GM19240 (cell line): ENCODE measurements around the gene CDH13.

Experiments
- DNase-seq: peaks from one replicate; pipeline ENCODE4 v3.0.0; 2011; ENCODE audit warnings: low spot score; ENCODE audit not compliant: insufficient read length

The CDH13 gene

DNA sequence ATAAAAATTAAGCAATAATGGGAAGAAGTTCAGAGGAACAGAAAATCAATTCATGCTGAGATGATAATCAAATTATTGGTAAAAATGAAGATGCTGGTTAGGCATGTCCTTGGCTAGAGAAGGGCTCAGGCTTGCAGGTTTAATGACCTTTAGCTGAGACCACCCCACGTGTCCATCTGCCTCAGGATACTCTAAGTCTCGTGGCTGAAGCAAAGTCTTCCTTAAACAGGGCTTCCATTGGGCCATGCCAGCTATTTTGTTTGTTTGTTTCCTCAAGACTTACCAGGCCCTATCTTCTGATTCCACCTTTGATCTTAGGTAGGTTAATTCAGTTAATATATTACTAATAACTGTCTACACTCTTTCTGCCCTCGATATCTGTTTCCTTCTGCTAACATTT lies 366.0 kb downstream of the CDH13 start:
- no peak for DNase-seq

DNA sequence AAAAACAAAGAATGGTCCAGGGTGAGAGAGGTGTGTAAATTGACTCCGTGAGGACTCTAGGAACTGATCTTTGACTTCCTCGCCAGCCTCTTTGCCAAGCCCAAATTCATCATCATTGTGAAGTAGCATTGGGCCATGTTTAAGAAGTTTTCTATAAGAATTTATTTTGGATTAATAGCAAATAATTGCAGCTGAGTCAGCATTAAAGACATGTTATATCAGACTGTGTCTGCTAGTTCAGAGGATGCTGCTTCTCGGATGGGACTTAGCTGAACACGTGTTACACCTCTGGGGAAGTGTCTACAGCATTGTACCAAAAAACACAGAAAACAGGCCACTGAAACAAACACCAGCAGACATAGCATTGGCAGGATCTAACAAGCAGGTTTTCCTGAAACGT lies 366.6 kb downstream of the CDH13 start:
- no peak for DNase-seq

DNA sequence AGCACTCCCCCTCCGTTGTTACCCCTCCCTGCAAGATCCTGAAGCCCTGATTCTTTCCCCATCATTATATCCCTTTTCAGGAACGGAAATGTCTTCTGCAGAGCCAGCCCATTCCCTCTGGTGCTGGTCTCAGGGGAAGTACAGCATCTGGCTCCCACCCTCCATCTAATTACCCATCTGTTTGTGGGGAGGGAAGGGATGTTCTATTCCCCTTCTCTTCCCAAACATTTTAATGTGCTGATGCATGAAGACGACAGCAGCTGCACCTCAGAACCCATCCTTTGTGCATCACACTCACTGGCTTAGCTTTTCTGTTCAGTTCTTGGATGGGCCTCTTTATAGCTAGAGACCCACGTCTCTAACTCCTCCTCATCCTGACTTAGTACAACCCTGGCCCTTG lies 367.2 kb downstream of the CDH13 start:
- DNase-seq, result no peak

DNA sequence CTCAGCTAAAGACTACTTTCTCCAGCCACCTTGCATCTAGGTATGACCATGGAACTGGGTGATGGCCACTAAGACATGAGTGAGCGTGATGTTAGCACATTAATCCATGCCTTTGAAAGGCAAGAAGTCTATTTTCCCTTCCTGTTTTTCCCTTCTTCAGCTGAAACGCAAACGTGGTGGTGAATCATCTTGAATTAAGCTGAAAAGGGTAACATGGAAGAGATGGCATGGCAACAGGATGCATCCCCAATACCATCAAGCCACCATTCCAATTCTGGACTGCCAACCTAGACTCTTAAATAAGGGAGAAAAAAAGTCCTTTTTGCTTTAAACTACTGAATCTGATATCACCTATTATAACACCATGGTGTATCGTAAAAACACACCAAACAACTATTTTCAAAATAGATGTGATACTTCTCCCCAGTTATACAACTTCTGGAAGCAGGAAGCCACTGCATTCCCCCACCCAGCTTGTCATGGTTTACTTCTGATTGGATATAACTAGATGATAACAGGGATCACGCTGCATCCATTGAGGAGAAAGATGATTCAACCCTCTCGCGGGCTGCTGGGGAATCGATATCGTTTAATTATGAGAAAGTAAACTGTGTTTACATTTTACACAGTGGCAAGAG lies 368.6 kb downstream of the CDH13 start:
- no peak for DNase-seq

DNA sequence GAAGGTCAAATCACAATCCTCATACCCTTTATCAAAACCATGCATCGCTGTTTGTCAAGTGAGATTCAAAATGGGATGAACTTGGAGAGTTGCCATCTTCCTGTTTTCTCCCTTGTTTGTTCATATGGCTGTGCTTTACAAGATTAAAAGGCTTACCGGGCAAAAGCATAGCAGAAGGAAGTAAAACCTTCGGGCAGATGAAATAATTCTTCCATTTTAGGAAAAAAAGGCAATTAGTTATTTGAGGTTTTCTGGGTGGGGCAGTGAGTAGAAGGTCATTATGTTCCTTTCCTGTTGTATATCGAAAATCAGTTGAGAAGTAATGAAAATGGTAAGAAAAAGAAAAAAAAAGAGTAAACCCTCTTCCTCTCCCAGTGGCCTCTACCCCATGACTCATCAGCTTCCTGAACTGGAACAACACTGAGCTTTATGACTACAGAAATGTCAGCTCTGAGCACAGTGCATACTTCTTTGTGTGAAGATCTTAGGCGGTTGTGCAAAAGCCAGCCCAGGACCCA lies 369.2 kb downstream of the CDH13 start:
- no peak for DNase-seq

DNA sequence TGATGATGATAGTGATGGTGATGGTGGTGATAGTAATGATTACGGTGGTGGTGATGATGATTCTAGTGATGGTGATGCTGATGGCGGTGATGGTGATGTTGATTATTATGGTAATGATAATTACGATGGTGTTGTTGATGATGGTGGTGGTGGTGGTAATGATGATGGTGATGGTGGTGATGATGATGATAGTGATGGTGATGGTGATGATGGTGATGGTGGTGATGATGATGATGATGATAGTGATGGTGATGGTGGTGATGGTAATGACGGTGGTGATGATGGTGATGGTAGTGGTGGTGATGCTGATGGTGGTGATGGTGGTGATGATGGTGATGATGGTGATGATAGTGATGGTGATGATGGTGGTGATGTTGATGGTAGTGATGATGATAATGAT lies 370.0 kb downstream of the CDH13 start:
- DNase-seq, result no peak

DNA sequence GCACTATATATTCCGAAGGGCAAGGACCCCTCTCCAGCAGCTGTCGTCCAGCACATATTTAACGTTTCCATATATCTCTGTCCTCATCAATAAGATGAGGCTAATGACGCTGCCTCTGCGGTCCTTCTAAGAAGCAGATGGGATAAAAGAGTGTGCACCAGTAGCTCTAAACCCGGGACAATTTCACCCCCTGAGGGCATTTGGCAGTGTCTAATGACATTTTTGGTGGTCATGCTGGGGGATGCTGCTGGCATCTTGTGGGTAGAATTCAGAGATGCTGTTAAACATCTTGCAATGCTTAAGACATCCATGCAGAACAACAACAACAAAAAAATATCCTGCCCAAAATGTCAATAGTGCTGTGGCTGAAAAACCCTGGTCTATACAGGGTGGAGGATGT lies 372.9 kb downstream of the CDH13 start:
- no peak for DNase-seq

DNA sequence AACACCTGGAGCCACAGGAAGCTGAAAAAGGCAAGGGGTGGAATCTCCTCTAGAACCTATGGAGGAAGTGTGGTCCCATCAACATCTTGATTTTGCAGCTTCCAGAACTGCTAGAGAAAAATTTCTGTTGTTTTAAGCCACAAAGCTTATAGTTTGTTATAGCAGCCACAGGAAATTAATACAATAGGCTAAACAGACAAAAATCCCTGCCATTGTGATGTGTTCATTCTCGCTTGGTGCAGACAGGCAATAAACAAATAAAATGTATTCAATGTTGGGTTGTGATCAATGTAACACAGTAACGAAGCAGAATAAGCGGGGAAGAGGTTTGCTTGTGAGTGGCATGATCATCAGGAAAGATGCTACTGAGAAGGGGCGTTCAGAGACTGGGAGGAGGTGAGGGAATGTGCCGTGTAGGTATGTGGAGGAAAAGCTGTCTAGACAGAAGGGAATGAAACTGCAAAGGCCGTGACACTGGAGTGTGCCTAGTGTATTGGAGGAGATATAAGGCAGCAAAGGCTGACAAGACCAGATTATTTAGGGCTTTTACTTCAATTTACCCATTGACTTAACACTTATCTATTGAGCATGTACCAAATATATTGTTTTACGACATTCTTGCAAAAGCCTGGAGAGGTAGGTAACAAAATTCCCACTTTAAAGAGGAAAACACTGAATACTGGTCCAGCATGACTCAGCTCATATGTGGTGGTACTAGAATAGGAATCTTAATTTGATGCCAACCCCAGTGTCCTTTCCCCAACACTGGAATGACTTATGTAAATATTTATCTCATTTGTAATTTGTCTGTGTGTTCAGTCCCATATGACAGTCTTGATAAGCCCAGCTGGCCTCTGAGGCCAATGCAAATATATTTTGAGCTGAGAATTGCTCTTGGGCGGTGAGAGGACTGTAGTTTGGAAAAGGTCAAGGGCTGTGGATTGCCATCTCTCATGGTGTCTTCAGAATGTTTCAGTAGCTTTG lies 375.9 kb downstream of the CDH13 start:
- no peak for DNase-seq

DNA sequence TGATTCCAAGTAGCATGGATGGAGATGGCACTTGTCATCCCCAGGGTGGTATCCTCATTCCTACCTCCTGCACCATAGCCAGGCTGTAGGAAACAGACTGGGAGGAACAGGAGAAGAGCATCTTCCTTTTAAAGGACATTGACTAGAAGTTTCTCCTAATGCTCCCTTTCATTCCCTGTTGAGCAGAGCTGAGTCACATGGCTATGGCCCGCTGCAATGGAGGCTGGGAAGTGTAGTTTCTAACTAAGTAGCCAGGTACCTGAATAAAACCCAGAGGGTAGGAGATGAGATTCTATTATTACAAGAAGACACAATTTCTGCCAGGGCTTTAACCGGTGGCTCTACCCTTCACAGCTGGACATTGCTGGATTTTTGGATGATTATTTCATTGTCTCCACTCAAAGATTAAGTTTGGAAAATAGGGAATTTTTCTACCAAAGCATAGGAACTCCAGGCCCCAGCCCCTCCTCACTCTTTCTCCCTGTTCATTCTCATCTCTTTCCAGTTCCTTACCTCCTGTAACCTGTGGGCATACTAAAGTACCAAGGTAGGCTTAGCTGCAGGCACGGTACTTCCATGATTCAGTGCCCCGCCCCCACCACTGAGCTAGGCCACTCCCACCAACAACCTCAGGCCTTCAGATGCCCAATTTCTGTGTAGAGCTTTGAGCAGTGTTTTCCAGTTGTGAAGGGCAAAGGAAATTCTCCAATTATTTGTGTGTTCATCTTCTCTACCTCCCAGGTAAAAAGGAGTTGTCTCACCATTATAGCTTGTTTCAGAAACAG lies 378.3 kb downstream of the CDH13 start:
- DNase-seq, result no peak

DNA sequence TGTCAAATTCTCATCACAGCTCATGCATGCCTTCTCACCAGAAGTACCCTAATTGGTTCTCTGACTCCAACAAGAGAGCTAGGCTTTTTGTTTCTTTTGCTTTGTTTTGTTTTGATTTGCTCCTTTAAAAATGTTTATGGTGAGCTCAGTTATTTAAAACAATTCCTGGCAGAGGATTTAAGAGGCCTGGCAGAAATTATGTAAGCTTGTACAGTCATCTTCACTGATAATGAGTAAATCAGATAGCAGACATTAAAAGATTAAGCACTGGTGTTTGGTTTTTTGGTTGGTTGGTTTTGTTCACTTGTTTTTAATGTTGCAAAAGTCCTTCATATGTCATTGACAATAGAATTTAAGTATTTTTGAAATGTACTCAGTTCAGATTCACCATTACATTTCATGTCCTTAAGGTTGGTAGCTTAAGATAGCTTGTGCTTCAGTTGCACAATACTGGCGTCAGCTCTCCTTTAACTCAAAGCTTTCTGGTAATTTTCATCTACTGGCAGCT lies 378.9 kb downstream of the CDH13 start:
- DNase-seq, result no peak

DNA sequence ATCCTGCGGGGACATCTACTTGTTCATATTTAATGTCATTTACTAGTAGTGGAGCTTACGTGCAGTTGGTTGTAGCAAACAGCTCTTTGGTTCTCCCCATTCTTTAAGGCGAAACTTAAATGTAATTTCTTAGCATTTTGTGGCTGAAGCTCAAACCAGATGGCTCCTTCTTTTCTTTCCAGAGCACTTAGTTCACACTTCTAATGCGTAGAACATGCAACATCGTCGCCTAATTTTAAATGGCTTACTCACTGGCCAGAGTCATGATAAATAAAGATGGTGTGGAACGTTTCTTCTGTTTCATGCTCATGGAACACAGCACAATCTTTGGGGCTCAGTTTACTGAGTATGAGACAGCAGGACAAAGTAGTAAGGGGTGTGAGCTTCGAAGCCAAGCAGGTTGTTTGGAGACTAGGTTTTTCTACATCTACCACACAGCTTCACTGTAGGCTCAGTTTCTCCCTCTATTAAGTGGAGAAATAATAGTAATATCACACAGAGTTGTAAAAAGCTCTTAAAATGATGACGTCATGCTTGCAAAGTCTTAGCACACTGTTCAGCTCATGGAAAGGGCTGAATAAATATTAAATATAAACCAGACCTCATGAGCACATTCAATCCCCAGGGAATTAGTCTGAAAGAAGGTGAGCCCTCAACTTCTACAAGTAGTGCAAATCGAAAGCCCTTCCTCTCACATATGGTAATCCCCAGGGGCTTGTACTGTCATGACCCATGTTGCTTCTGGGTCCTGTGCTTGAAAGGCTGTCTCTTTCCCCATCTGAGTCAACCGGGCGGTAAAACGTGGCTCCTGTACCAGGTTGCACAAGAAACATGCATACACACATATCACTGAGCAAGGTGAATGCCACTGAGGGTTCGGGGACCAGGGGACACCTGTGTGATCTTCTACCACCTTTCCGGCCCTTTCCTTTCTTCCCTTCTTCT lies 384.3 kb downstream of the CDH13 start:
- DNase-seq, result no peak

DNA sequence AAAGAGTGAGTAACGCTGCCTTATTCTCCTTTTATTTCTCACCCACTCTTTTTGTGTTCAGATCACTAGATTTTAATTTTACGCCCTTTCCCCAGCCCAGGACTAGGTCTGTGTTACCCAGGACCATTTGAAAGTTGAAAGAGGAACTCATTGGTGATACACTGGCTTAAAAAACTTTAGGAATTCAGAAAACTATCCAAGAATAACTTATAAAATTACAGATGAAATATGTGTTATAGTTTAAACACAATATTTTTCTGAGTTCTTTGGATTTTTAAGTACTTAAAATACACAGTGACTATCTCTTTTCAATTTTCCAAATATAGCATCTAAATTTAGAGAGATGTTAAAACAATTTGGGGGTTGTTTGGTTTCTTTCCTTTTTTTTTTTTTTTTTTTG lies 385.2 kb downstream of the CDH13 start:
- DNase-seq, result no peak

DNA sequence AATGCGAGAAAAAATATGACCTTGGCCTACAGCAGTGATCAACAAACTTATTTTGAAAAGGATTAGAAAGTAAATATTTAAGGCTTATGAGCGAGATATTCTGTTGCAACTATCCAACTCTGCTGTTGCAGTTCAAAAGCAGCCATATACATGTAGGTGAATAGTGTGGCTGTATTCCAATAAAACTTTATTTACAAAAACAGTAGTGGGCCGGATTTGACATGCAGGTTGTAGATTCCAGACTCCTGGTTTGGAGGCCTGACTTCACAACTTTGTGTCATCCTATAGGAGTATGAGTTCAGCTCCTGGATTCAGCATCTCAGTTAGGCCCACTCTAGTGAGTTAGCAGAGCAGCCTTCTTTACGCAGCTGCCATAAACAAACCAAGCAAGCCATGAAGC lies 386.3 kb downstream of the CDH13 start:
- DNase-seq, result no peak

DNA sequence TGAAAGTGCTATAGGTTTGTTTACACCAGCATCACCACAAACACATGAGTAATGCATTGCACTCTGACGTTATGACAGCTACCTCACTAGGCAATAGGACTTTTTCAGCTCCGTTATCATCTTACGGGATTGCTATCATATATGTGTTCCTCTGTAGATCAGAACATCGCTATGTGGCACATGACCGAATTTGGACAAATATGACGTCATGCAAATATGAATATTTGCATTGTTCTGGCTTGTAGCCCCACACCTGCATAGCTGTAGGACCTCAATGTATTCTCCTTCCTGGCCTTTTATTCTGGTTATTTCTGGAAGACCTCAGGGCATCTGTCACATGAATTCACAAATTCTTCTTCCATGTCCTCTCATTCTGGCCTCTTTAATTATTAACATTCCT lies 393.2 kb downstream of the CDH13 start:
- DNase-seq, result no peak

DNA sequence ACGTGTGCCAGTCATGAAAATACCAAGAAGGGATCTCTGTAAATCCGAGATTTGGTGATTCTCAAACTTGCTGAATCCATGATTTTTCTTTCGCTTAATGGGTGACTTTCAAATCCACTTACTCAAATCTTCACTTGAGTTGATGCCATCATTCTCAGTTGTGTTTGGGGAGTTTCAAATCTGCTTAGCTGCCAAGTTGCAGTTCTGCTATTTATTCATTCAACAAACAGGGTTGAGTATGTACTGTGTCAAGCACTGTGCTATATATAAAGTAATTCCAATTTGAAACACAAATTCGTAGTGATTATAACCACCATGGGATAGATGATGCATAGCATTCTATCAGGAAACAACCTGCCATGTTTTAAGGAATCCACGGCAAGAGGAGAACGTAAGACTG lies 394.3 kb downstream of the CDH13 start:
- no peak for DNase-seq

DNA sequence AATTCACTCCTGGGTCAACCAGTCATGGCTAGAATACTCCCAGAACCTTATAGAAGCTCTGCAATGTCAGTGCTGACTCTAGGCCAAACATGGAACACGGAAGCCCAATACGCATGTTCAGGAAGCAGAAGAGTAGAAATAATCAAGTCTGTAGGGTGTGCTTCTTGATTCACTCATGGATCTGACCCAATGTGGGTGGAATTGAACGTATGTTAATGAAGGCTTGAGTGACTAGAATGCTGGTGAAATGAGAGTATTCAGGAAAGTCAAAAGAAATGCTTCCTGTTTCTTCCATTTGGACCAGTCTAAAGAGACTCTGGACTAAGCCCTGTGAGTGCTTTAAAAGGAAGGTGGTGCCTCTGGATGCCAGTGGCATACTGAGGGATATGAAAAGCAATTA lies 395.0 kb downstream of the CDH13 start:
- DNase-seq, result no peak

DNA sequence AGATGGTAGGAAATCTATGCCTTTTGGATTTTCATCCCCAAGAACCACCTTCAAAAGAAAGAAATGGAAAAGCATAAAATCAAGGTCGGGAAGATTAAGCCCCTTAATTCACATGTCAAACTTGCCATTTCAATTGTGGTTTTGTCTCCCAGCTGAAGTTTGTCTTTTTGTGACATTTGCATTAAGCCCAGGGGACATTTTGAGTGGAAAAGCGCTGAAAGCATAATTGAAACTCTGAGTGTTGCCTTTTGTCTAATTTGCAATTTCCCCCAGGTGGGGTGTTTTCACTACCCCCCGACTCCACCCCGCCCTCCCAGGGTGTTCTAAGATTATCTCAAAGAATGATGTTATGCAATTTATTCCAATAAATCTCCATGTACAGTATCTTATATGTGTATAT lies 396.2 kb downstream of the CDH13 start:
- DNase-seq, result no peak

DNA sequence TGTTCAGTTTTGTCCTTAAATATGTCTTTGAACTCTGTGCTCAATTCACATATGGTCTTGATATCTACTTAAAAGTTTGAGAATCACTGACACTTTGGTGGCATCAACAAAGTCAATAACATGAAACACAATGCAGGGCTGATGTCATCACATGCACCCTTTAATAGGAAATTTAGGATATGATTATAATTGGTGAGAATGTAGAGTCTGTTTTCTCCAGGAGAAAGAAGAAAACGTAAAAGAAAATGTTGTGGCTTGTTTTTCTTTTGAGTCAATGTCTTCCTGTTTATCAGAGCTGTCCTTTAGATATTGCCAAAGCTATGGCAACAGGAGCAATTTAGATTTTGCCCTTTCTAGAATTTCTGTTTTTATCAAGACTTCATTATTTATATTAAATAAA lies 396.9 kb downstream of the CDH13 start:
- DNase-seq, result no peak

DNA sequence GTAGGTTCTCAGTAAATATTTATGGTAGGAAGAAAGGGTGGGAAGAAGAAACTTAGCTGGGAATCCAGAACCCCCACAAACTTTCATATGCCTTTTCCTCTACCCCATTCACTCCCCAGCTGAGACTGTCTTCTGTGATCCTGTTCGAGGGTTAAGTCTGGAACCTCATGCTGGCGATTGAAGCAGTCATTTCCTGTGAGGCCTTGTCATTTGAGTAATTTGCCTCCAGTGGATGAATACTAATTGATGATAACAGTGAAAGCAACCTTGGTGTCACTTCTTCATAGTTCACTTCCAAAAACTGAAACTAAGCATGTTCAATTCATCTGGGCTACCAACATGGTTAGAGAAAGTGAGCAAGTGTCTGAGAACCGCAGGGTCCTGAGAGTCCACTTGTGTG lies 401.2 kb downstream of the CDH13 start:
- DNase-seq, result no peak

DNA sequence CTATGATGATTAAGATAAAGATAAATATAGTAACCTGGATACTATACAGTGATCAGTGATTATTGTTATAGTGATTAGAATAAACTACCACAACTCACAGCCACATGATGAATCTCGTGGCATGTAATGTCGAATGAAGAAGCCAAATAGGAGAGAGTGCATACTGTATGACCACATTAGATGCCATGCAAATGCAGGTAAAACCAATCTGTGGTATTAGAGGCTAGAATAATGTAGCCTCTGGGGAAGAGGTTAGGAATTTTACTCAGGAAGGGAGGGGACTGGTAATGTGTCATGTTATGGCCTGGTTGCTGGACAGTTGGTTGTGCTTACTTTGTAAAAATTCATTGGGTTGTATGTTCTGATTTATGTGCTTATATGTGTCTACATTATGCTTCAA lies 402.7 kb downstream of the CDH13 start:
- no peak for DNase-seq

DNA sequence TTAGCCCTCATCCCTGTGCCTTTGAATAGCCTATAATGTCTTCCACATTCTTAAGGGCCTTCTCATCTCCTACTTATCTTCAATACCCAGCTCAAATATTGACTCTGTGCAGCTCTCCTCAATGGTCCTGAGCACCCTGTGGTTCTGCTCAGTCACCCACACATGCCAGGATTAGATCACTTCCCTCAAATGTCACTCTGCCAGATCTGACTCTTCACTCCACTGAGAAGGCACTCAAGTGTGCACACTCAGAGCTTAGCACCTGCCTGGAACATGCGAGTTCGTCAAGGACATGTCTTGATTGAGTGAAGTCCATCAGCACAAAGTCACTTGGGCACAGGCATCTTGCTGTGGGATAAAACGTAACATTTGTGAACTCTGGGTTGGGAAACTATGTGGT lies 404.8 kb downstream of the CDH13 start:
- DNase-seq, result no peak
